ENCODE results near the gene RTL9.

RTL9 gene

DNA sequence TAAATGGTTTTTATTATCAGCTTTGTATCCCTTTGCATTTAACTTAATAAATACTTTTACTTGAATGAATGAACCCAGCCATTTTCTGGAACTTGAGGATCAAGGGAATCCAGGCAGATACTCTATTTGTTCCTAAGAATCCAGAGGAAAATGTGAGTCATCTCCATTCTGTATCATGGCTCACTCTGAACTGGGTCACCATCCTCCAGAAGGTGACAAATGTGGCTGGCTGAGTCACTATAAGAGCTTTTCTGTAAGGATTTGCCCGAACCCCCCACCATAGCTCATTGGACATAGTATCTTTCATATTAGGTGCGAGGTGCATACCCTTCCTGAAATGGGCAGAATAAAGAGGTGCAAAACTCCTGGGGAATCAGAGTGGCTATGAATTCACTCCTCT is 25.8 kb downstream of the RTL9 start:
- TF ChIP-seq, protein P1, sequence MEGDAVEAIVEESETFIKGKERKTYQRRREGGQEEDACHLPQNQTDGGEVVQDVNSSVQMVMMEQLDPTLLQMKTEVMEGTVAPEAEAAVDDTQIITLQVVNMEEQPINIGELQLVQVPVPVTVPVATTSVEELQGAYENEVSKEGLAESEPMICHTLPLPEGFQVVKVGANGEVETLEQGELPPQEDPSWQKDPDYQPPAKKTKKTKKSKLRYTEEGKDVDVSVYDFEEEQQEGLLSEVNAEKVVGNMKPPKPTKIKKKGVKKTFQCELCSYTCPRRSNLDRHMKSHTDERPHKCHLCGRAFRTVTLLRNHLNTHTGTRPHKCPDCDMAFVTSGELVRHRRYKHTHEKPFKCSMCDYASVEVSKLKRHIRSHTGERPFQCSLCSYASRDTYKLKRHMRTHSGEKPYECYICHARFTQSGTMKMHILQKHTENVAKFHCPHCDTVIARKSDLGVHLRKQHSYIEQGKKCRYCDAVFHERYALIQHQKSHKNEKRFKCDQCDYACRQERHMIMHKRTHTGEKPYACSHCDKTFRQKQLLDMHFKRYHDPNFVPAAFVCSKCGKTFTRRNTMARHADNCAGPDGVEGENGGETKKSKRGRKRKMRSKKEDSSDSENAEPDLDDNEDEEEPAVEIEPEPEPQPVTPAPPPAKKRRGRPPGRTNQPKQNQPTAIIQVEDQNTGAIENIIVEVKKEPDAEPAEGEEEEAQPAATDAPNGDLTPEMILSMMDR (conservative IDR thresholded peaks at IDR 0.05; ENCODE audit: low read depth, low read length): no peak
- no peak for DNase-seq (ENCODE audit: low read depth)
- H3K4me3 ChIP-seq (ENCODE audit: low read length): no peak overlapping the region

DNA sequence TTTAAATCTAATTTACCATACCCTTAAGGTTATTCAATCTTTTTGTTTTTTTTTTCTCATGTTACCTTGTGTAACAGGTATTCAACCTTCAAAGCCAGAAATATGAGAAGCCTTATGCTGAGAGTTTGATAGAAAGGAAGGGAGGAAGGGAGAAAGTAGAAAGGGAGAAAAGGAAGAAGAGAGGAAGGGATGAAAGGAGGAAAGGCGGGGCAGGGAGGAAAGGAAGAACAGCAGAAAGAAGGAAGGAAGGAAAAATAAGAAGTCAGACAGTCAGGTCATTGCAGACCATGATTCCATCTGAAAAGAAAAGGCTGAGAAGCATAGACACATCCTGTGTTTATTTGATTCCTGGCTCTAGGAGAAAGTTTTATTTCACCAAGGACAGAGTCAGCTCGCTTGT is 30.9 kb downstream of the RTL9 start:
- no peak for DNase-seq (ENCODE audit: low read depth)
- TF ChIP-seq, protein P1 (conservative IDR thresholded peaks at IDR 0.05; ENCODE audit: low read depth, low read length): no peak

DNA sequence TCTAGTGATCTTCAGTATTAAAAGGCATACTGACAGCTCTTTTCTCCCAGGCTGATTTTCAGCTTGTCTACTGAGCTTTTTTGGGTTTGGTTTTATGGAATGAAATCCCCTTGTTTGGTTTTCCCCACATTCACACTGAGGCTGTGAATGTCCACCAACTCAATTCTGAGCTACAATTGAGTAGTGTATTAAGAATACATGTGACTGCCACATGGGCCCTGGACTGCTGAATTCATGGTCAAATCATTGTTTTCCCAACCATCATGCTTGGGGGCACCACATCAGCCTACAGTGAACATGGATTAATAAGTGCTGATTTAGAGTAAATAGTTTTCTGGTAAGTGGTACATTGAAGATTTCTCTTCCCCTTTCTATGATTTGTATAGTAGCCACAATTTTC is 32.4 kb downstream of the RTL9 start:
- no peak for DNase-seq (ENCODE audit: low read depth)
- TF ChIP-seq, protein P1 (conservative IDR thresholded peaks at IDR 0.05; ENCODE audit: low read depth, low read length): no peak
- H3K4me3 ChIP-seq (ENCODE audit: low read length): no peak overlapping the region

More for the DNA sequence above, 30.9 kb downstream of the RTL9 start:
- H3K4me3 ChIP-seq (ENCODE audit: low read length): no peak overlapping the region

DNA sequence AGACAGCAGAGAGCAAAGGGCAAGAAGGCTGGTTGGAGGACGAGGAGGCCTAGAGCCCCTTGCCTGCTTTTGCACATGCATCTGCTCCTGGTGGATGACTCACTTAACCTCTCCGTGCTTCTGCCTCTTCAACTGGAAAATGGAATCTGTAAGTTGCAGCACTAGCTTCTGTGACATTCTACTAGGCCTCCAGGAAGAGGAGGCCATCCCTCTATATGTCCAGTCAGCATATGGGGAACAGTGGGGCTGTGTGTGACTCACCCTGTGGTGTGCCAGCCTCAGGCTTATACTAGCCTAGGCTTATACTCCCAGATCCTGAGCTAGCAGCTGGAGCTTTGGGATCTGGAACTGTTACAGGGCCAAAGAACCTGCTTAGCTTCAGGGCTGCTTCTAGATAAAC is 36.0 kb downstream of the RTL9 start:
- no peak overlapping the region for H3K4me3 ChIP-seq (ENCODE audit: low read length)
- TF ChIP-seq, protein P1 (conservative IDR thresholded peaks at IDR 0.05; ENCODE audit: low read depth, low read length): no peak
- no peak for DNase-seq (ENCODE audit: low read depth)

DNA sequence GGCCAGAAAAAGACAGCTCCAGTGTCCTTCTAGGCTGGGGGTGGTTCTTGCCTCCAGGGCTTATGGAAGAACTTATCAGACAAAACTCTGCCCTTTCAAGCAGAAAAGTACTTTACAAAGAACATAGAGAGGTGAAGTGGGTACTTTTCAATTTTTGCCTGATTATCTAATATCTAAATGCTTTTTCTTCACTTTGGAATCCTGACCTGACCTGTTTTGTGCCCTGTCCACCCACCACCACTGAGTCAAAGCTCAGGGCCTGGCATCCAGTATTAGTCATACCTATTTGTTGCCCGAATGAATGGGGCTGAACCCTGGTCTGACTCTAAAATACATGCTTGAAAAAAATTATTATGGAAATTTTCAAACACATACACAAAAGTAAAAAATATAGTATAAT is 37.2 kb downstream of the RTL9 start:
- TF ChIP-seq, protein P1 (conservative IDR thresholded peaks at IDR 0.05; ENCODE audit: low read depth, low read length): no peak
- no peak overlapping the region for H3K4me3 ChIP-seq (ENCODE audit: low read length)
- no peak for DNase-seq (ENCODE audit: low read depth)

DNA sequence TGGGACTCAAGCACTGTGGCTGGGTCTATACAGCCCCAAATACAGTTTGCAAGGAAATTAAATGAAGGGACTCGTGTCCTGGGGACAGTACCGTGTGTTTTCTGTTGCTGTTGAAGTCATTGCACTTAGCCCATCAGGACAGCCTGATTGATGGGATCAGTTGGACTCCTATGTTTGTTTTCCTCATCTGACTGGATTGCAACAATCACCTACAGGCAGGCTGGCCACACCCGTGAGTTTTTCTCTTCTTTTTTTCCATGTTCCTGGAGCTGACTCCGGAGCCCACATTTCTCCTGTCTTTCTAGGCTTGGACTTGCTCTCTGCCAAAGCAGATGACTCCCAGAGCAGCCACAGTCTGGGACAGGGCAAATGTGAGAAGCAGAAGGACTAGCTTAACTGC is 38.1 kb downstream of the RTL9 start:
- no peak for DNase-seq (ENCODE audit: low read depth)
- TF ChIP-seq, protein P1 (conservative IDR thresholded peaks at IDR 0.05; ENCODE audit: low read depth, low read length): no peak
- H3K4me3 ChIP-seq (ENCODE audit: low read length): no peak overlapping the region

DNA sequence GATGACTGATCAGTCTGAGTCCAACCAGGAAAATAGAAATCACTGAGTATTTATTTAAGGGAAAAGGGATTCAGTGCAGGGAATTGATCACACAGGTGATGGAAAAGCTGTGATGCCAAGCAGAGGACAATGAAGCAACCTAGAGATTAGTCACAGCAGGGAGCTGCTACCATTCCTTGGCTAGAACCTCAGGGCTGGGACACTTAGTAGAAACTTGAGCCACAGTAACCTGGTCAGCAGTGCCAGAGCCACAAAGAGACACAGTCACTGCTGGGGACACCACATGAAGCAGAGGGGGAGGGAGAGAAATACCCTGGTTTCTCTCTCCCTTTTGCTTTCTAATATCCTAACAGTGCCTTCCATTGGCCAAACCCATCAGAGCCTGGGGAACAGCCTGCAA is 38.7 kb downstream of the RTL9 start:
- TF ChIP-seq, protein P1 (conservative IDR thresholded peaks at IDR 0.05; ENCODE audit: low read depth, low read length): no peak
- H3K4me3 ChIP-seq (ENCODE audit: low read length): no peak overlapping the region
- no peak for DNase-seq (ENCODE audit: low read depth)

All from retinal pigment epithelial cell (primary cell).